GM18519 (cell line): Measurements from ENCODE around the gene TRIO.
"Not testable (repeated sequence)": the region's sequence is repeated elsewhere in the genome, so short reads cannot be mapped to it uniquely, and the experiment has no call there.

Source experiments
- ATAC-seq: cut with Tn5 transposase; IDR thresholded peaks from one replicate; pipeline ENCODE4 v1.9.1; 2021; ENCODE audit warnings: mild to moderate bottlenecking, moderate library complexity; ENCODE audit not compliant: unreplicated experiment, low FRiP score

The TRIO gene

DNA sequence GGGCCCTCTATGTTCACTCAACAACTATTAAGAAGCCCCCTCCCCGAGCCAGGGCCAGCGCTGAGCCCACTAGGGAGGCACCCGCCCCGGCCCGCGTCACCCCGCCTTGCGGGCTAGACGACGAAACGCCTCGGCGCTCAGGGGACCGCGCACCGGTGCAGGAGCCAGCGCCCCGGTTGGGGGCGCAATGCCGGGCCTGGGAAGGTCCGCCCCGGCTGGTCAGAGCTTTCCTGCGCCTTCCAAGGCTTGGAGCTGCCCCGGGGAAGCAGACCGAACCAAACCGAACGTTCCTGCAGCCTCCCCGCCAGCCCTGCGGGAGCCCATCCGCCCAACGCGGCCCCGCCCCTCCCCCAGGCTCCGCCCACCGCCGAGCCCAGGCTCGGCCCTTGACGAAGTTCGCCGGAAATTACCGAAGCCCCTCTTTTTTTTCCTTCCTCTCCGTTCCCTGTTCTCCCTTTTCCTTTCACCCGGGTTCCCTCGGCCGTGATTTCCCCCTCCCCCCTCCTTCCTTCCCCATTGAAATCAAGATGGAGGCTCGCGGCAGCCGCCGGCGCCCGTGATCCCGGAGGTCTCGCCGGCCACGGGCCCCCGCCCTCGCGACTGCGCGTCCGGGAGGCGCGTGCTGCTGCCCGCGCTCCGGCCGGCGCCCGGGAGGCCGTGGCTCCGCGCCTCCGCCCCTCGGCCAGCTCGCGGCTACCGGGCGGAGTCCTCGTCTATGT lies at the start of gene TRIO:
TSS of gene TRIO (plus strand) at position 516 of the 719 bp plus-strand sequence. CDS start 384 bp downstream, outside the sequence.
- peak; percentile 24 for ATAC-seq

DNA sequence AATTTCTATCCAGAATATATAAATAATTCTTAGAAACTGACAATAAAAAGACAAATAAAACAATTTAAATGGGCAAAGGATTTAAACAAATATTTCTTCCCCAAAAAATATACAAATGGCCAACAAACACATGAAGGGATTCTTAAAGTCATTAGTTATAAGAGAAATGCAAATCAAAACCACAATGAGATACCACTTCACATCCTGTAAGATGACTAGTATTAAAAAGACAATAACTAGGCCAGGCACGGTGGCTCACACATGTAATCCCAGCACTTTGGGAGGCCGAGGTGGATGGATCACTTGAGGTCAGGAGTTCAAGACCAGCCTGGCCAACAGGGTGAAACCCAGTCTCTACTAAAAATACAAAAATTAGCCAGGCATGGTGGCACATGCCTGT lies 45.8 kb upstream of the TRIO start:
- ATAC-seq: not testable (repeated sequence)

DNA sequence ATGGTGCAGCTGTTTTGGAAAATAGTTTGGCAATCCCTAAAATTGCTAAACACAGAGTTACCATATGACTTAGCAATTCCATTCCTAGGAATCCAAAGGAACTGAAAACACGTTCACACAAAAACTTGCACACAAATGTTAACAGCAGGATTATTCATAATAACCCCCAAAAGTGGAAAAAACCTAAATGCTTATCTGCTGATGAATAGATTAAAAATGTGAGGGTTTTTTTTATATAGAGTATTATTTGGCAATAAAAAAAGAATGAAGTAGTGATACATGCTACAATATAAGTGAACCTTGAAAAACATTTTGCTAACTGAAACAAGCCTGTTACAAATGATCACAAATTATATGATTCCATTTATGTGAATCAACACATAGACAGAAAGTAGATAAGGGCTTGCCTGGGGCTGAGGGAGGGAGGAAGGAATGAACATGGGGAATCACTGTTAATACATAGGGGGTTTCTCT lies 45.1 kb upstream of the TRIO start:
- ATAC-seq: no peak

DNA sequence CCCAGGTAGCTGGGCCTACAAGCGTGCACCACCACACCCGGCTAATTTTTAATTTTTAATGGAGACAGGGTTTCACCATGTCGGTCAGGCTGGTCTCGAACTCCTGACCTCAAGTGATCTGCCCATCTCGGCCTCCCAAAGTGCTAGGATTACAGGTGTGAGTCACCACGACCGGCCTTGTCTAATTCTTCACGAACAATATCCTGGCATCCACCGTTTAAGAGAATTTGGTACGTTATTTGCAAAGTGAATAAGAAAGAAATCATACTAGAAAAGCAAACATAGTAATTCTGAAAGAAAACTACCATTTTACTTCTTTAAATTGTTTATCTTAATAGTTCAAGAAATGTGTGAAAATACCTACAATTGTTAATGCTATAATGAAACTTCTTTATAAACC lies 42.9 kb upstream of the TRIO start:
- no peak for ATAC-seq

DNA sequence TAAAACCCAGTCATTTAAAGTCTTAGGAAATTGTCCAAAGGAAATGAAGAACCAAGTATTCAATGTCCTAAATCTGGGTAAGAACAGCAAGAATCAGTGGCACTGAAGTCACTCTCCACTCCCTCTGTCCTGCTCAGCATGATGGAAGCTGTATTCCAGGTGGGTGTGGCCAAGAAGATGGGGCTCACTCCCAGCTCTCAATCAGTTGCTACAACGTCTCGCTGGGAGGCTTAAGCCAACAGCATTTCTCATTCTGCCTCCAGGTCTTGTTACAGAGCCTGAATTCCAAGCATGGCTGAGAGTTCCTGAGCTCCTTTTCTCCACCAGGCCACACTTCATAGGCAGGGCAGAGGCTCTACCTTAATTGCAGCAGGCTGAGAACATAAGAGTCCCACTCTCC lies 41.2 kb upstream of the TRIO start:
- no peak for ATAC-seq

DNA sequence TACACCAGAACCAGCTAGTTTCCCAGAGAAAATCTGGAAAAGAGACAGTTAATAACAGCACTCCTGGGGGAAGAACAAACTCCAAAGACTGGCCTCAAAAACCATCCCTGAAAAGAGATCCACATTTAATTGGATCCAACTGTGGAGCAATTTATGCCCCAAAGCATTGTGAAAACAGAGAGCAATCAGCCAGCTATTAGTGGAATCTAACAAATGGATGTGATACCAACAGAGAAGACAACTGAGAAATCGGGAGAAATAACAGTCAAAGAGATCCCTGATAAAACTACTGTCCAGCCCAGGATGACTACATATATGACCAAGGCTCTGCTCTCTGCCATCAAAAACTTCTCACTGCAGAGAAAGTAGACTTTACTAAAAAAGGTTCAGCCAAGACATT lies 40.5 kb upstream of the TRIO start:
- ATAC-seq: no peak

DNA sequence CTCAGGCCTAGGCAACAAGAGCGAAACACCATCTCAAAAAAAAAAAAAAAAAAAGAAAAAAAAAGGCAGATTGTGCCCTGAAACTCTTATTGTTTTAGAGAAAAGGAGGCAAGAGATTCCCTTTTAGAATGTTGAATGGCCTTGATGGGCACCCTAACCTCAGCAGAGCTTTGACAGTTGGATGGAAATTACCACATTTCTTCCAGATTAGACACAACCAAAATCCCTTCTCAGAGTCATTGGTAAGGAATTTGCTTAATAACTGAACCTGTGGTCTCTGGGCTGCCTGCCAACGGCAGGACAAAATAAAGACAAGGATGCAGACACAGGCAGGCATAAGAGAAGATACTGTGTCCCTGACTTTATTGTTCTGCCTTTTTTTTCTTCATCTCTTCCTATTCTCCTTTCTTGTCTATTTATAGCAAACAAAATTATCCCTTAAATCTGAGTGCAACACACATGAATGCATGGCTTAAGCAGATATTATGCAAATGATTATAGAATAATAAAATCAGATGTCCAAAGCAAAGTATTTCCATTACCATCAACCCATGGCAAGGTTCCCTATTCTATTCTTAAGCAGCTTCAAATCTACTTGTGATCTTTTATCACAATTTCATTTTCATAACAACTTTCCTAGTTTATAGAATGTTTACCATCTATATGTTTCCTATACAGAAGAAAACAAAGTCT lies 37.3 kb upstream of the TRIO start:
- ATAC-seq: no peak

DNA sequence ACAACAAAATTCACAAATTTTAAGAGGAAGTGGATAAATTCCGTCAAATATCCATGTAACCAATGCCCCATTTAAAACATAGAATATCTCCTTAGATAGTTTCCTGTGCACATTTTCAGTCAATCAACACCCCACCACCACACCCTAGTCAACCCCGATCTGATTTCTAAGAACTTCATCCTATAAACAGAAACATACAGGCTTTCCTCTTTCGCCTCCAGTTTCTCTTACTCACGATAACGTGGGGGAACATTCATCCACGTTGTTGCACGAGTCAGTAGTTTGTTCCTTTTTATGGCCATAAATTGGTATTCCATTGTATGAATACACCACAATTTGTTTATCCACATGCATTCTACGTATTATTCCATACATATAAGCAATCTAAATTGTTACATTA lies 35.6 kb upstream of the TRIO start:
- ATAC-seq: no peak

DNA sequence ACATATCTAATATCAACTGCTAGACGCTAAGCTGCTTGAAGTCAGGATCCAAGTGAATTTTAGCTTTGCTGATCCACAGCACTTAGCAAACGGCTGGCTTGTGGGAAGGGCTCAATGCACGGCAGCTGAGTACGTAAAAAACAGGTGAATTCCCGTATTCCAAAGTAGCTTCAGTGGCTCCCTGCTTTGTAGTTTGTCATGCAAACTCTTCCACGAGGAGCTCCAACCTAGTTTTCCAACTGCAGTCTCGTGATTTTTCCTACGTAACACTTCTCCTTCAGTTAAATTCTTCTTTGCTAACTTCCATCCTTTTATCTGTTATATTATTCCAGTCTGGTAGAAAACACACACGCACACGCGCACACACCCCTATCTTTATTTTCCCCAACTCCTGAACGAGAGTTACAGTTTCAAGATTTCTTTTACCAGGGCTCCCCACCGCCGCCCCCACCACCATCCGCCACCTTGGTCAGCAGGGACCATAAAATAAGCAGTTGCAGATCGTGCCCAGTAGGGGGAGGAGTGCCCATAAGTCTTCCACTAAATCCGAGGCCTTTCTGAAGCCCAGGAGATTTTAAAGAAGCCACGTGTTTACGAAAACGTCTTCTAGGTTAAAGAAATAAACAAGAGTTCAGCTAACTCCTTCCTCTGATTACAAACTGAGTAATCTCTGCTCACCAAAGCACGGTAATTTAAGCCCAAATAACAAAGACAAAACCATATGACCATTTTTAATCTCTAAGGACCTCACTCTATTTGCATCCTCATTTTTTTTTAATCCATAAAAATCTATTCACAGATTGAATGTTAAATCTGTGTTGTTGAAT lies 34.8 kb upstream of the TRIO start:
- ATAC-seq: peak; percentile 53

DNA sequence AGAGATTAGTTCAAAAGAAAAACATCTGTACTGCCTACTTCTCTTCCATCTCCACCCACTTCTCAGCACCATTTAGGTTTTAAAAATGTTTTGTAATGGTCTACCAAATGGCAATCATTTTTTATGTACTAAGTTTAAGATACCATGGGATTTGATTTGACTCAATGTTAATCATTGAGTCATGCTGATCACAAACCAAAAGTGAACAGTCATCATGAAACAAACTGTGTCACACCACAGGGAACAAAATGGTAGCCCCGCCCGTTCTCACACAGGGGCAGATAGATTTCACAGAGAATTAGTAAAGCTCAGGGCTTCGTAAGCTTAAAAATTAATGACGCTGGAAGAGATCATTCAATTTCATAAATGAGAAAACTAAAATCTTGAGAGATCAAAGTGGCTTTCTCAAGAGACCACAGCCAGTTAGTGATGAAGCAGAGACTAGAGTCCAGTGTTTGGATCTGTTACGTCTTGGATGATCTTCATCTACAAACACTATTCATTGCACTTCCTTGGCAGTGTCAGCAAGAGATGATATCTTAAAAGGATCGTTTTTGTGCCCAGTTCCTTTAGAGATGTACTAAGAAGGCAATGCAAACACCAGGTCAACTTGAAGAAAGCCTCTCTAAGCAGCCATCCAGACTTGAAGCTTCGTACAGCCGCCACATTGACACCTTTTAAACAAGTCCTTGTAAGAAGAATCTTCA lies 33.9 kb upstream of the TRIO start:
- peak; percentile 81 for ATAC-seq

DNA sequence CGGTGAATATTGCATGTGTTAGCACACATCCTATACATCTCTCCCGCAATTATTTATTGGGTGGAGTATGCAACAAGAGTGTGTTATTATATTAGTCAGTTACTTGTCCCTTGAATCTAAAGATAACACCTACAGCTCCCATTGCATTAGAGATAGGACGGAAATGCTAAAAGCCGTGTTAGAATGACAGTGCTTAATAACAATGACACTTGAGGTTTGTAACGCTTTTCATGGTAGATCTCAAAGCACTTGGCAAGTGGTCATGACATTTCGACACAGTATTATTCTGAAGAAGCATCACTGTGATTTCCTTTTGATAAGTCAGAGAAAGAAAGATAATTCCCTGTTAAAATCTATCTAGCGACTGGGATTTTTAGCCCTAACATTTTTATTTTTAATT lies 33.4 kb upstream of the TRIO start:
- no peak for ATAC-seq

DNA sequence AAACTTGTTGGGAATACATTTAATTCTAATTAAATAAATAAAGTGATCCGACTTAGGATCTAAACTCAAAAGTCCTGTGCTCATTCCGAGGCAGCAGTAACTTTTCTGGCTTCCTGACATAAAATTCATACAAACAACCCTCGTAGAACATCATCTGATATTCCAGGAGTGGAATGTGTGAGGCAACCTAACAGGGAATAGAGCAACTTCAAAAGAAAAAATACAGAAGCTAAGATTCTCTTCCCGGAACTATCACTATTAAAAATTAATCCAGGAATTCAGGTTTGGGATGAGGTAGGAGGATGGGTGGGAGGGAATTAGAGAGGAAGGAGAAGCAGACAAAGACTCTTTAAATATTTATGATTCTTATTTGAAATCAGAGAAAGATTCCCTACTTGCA lies 32.9 kb upstream of the TRIO start:
- ATAC-seq: no peak

DNA sequence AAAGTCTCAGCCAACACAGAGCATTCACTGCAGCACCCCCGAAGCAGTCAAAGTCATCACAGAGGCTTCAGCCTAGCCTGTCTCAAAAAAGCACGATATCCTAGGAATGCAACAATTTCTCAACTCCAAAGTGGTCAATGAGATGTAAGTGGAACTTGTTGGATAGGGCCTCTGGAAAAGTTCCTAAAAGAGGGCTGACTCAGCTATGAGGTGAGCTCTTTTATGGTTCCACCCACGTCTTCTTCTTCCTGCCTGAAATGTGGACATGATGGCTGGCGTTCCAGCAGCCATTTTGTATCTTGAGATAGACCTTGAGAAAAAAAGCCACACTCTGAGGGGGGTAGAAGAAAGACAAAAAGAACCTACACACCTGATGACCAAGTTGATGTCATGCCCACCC lies 32.5 kb upstream of the TRIO start:
- no peak for ATAC-seq

DNA sequence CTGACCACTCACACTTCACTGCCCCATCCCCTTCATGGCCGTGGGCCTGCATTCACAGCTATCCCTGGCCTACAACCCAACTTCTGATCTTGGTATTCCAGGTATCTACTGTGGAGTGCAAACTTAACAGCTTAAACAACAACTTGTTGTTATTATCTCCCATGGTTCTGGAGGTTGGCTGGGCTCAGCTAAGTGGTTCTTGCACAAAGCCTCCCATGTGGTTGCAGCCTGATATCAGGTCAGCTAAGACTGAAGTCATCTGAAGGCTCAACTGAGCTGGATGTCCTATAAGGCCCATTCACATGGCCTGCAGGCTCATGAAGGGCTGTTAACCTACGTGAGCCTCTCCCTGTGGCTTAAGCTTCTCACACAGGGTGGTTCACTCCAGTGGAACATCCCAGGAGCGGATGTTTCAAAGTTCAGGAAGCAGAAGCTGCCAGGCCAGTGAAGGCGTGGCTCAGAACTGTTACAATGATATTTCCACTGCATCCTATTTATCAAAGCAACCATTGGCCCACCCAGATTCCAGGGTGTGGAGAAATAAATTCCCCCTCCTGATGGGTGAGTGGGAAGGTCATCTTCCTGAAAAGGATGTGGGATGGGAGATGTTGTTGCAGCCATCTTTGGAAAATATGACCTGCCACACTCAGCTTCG lies 30.0 kb upstream of the TRIO start:
- ATAC-seq: no peak

DNA sequence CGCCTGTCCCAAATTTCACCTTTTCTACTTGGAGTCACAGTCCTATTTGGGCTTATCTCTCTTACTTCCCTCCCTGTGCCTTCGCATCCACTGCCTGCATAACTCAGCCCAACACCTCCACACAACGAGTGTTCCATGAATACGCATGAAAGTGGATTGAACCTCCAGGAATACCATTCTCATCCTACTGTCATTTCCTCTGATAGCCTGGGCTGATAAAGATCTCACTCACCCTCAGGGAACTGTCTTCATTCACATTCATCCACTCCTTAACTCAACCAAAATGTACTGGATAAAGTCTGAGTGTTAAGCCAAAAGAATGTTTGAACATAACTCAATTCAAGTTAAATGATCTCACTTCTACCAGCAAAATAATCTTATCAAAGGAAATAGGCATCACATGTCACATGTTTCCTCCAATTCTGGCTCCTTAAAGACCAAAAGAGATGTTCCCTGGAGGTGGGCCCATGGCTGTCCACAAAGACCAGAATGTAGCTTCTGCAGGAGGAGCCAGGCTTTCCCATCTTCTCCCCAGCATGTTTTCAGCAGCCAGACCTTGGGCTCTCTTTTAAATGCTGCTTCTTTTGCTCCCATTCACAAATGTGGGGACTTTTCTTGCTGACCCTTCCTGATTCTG lies 28.4 kb upstream of the TRIO start:
- ATAC-seq: no peak

DNA sequence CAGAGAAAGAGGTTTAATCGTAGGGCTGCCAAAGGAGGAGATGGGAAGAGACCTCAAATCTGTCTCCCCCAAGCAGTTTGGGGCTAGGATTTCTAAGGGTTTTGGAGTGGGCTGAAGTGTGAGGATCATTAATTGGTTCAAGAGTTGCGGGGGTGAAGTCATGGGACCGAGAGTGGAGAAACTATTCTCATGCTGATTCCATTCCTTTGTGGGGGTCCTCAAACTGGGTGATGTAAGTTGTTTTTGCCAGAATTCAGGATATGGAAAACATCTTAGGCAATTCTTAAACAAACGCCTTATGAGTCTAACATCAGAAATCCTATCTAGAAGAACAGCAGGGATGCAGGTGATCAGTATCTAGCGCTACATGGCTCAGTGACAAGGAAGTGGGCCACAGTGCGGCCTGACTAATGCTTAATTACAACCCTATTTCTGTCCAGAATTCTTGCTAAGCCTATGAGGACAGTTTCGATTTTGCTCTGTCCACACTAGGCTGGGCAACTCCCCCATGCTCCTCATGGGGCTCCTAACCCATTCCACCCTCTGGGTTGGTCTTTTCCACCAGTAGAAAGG lies 27.7 kb upstream of the TRIO start:
- no peak for ATAC-seq

DNA sequence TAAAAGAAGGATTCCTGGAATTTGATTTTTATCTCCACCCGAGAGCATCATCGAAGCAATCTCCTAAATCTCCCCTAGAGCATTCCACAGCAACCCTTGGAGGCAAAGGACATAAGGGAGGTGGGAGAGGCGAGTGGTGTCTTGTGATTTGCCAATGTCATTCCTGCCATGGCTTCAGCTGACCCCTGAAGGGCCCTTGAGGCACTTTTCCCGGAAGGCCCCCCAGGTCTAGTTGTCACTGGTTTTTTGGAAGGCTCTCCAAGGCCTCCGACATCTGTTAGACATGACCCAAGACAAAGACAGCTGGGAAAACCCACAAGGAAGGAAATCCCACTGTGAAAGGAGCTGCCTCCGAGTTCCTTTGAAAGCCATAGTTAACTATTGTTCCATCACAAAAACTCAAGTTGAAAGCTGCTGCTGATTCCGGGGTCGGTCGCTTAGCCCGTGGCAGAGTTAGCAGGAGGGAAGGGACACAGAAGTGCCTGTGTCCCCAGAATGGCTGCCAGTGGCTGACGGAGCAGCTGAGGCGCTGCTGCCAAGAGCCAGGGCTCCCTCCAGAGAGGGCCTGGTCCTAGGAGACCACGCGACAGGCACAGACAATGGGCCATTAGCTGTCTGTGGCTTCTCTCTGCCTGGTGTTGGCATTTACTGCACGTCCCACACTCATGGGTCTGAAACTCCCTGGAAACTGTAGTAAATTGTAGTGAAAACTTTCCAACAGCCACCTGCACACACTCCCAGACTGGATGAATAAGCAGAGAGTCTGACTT lies 24.4 kb upstream of the TRIO start:
- ATAC-seq: no peak

DNA sequence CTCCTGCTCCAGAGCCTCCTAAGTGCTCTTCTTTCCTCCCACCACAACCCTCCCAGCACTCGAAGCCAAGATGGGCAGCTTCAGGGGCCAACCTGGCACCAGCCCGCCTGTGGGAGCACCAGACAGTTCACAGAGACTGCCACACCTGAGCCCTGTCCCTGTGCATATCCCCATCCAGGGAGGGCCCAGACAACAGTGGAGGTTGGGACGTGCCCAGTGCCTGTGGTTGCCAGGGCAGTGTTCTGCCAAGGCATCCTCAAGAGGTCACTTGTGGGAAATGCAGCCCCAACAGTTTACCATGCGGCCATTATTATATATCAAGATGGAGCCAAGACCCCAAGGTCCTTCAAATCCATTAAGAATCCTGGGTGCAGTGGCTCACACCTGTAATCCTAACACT lies 23.0 kb upstream of the TRIO start:
- no peak for ATAC-seq

DNA sequence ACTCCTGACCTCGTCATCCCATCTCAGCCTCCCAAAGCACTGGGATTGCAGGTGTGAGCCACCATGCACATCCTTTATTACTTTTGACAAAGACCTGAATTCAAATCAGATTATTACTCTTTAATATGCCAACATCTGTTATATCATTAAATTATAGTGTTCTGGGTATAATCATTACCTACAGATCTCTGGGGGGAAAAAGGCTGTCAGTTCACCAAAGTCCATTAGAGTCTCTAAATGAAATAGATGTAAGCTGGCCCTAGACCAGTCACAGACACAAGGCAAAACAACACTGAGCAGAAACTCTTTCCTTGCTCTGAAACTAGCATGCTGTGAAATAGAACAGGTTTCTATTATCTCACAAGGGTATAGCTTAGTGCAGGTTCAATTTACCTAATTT lies 21.6 kb upstream of the TRIO start:
- no peak for ATAC-seq
